HepG2 (cell line): ENCODE measurements around the gene NAPB. TPM values are rescaled to one million over a fixed set of nuclear protein-coding genes. Genes with fewer than 3 reads are reported as not detected.

Source experiments
- ATAC-seq: fragments of 200-7000 bp; cut with Tn5 transposase; 3 replicates; pipeline ENCODE4 v1.9.1; 2020; ENCODE audit warnings: mild to moderate bottlenecking, moderate library complexity
- BruUV-seq: library from RNA; stranded (reverse); fragments of 400-500 nt; replicated peaks from 2 replicates; lab custom pipeline; 2021; lab: Mats Ljungman, UMichigan
- CTCF ChIA-PET: fragments of 300-600 bp; formaldehyde crosslinking; extraction: SDS; loops from one replicate; lab custom pipeline; 2021; ENCODE audit warnings: low total read pairs, inconsistent platforms, low intra/inter-chr PET ratio; lab: Yijun Ruan, JAX
- POLR2A ChIA-PET: fragments of 350-600 bp; sonication (Branson Sonifier 250); formaldehyde crosslinking; loops from one replicate; lab custom pipeline; 2020; ENCODE audit warnings: antibody characterized with exemption, inconsistent platforms; lab: Yijun Ruan, JAX
- DNase-seq: peaks from one replicate; pipeline ENCODE4 v3.0.0-alpha.2; 2015; ENCODE audit warnings: low spot score
- FAIRE-seq: peaks from 3 replicates; lab custom pipeline; 2011; peaks lifted over from hg19 to GRCh38; lab: Jason Lieb, UNC
- H2AFZ ChIP-seq: one replicate; pipeline ENCODE4 v1.6.1; 2011; ENCODE audit warnings: low read length, inconsistent platforms
- H3K27ac ChIP-seq: fragments of 300-600 bp; 3 replicates; pipeline ENCODE4 v1.8.0; 2011; ENCODE audit warnings: mixed run types, mild to moderate bottlenecking, mixed read lengths, low read length, inconsistent platforms; ENCODE audit not compliant: insufficient read depth; ENCODE audit errors: extremely low read length
- H3K27me3 ChIP-seq, 2 experiments: fragments of 200-600 bp in 1 of 2; 2 replicates in 1 of 2; 3 replicates in 1 of 2; pipeline versions ENCODE4 v1.6.0 to v1.8.0; 2011; ENCODE audit warnings: low read length in 2 of 2, mild to moderate bottlenecking in 2 of 2, moderate library complexity in 2 of 2, inconsistent platforms in 1 of 2; ENCODE audit not compliant: insufficient read depth in 2 of 2, control insufficient read depth in 1 of 2
- H3K36me3 ChIP-seq, 2 experiments: fragments of 200-600 bp in 1 of 2; replicated peaks in 1 of 2; 2 replicates in 1 of 2; 3 replicates in 1 of 2; pipeline versions ENCODE4 v1.5.1 to v1.8.0; 2011; ENCODE audit warnings: low read length in 2 of 2, inconsistent platforms in 1 of 2; ENCODE audit not compliant: insufficient read depth in 2 of 2, control insufficient read depth in 1 of 2
- H3K4me1 ChIP-seq: 2 replicates; pipeline ENCODE4 v1.5.1; 2012; ENCODE audit warnings: low read length, inconsistent platforms; ENCODE audit not compliant: insufficient read depth
- H3K4me2 ChIP-seq: 2 replicates; pipeline ENCODE4 v1.6.0; 2011; ENCODE audit warnings: low read depth, low read length, inconsistent platforms
- H3K4me3 ChIP-seq, 3 experiments: fragments of 200-600 bp in 1 of 3; sonication (generic), shearing (Covaris generic) in 1 of 3; replicated peaks in 1 of 3; 2 replicates each; pipeline ENCODE4 v1.5.1; 2011 to 2016; ENCODE audit warnings: low read length in 3 of 3, inconsistent platforms in 2 of 3, low read depth in 2 of 3, mild to moderate bottlenecking in 2 of 3, control low read depth in 1 of 3, mixed read lengths in 1 of 3; ENCODE audit not compliant: insufficient read depth in 1 of 3
- H3K79me2 ChIP-seq: one replicate; pipeline ENCODE4 v1.6.1; 2011; ENCODE audit warnings: low read length, inconsistent platforms; ENCODE audit not compliant: insufficient read depth
- H3K9ac ChIP-seq: 2 replicates; pipeline ENCODE4 v1.6.0; 2011; ENCODE audit warnings: mild to moderate bottlenecking, low read depth, low read length, inconsistent platforms; ENCODE audit not compliant: insufficient read depth
- H3K9me3 ChIP-seq: 2 replicates; pipeline ENCODE4 v1.5.1; 2012; ENCODE audit warnings: mild to moderate bottlenecking, low read length
- H4K20me1 ChIP-seq: 2 replicates; pipeline ENCODE4 v1.6.0; 2011; ENCODE audit warnings: inconsistent platforms, mild to moderate bottlenecking, low read length, moderate library complexity; ENCODE audit not compliant: insufficient read depth
- HMGXB3 ChIP-seq: sonication (generic); formaldehyde crosslinking; IDR thresholded peaks from 2 replicates; pipeline ENCODE4 v1.4.0; 2020; ENCODE audit warnings: missing genetic modification reagents, borderline replicate concordance
- ZBTB26 ChIP-seq: IDR thresholded peaks from 2 replicates; pipeline ENCODE4 v1.6.1; 2016; ENCODE audit warnings: missing compliant biosample characterization, missing genetic modification reagents, borderline replicate concordance
- ZC3H13 ChIP-seq: sonication (generic); formaldehyde crosslinking; IDR thresholded peaks from 2 replicates; pipeline ENCODE4 v1.8.1; 2023; ENCODE audit warnings: mild to moderate bottlenecking, missing genetic modification reagents, moderate library complexity
- ZNF468 ChIP-seq: sonication (generic); formaldehyde crosslinking; IDR thresholded peaks from 2 replicates; pipeline ENCODE4 v1.8.0; 2022; ENCODE audit warnings: mild to moderate bottlenecking, moderate library complexity, missing genetic modification reagents
- ZNF597 ChIP-seq: sonication (generic); formaldehyde crosslinking; IDR thresholded peaks from 2 replicates; pipeline ENCODE4 v1.5.0; 2020; ENCODE audit warnings: missing genetic modification reagents
- WGBS: methylation state at CpG from one replicate; pipeline ENCODE4 v1.1.6; 2017; ENCODE audit warnings: low lambda C conversion rate; 5-methylcytosine and 5-hydroxymethylcytosine counted together
- in situ Hi-C: cut with HindIII; loops from 2 replicates; pipeline ENCODE4 v1.10.0; 2017; ENCODE audit warnings: low pct_unique_long_range_greater_than_20kb; ENCODE audit not compliant: extremely low pct_ligation_motif_present
- intact Hi-C: fragments of 100-400 bp; cut with micrococcal nuclease; formaldehyde crosslinking; loops from one replicate; pipeline ENCODE4 v1.10.0; 2022; ENCODE audit not compliant: unreplicated experiment
- polyA plus RNA-seq, 8 experiments: library from polyadenylated mRNA; depleted of rRNA in 3 of 8; stranded (reverse) in 7 of 8; unstranded in 1 of 8; fragments of >200 nt; fragmentation: Illumina TruSeq in 4 of 8; extraction: Trizol in 4 of 8; gene quantifications; 2 replicates each; pipeline versions ENCODE4 v1.2.1 to v1.2.3, GENCODE V29; 2011 to 2016; ENCODE audit warnings: low read depth in 4 of 8, missing spikeins in 1 of 8, mixed read lengths in 1 of 8; ENCODE audit not compliant: insufficient read depth in 1 of 8
- total RNA-seq, 5 experiments: library from RNA; depleted of rRNA; stranded (reverse); fragments of >200 nt; fragmentation: Illumina TruSeq; extraction: Trizol; gene quantifications; 2 replicates each; pipeline ENCODE4 v1.2.3, GENCODE V29; 2016; ENCODE audit warnings: low read depth in 1 of 5

Gene NAPB
- total and polyA plus RNA-seq, 2 of the 13 experiments (the other 11 are each of a cell fraction or from before 2014, with no cell fraction given) = 15.2 to 16.1 TPM

- no peak for TF ChIP-seq HMGXB3
- no peak for TF ChIP-seq ZNF597 (CRISPR knock-in tag)
Measured at GRCh38 chr20:23391707-23392310, 29.5 kb downstream of the NAPB start (continued).

GRCh38 chr20:23390091-23390774 lies 31.1 kb downstream of the NAPB start:
- in situ Hi-C loops = no loop called here
- intact Hi-C loops = no loop called here

More at GRCh38 chr20:23390091-23390774, 31.1 kb downstream of the NAPB start:
- no peak overlapping the region for H3K4me3 ChIP-seq
- H3K4me1 ChIP-seq = peaks cover 26% of the 10 kb centered on the region
- POLR2A ChIA-PET = interaction anchor here (1.8 kb wide), 1 partner anchor 40 kb away, joined by 5 read pairs; the partner anchor contains the start of gene NXT1
- CTCF ChIA-PET = no interaction called here
- no peak for ATAC-seq
- H3K27me3 ChIP-seq = no peaks in the 10 kb centered on the region
- no peak overlapping the region for H3K27ac ChIP-seq
- H3K9ac ChIP-seq = no peak overlapping the region
- no peak overlapping the region for H3K4me2 ChIP-seq
- TF ChIP-seq ZNF468 (CRISPR knock-in tag) (no peak), ZC3H13 (CRISPR knock-in tag) (no peak), ZBTB26 (CRISPR knock-in tag) (no peak)
- no peak for DNase-seq
- H2AFZ ChIP-seq = no peak overlapping the region
- no peaks in the 10 kb centered on the region for H4K20me1 ChIP-seq
- H3K9me3 ChIP-seq = no peaks in the 10 kb centered on the region
- H3K36me3 ChIP-seq = peaks cover 34 to 72% of the 10 kb centered on the region in 2 experiments
- H3K79me2 ChIP-seq = peaks cover 16% of the 10 kb centered on the region
- 95% methylated on average over 1 of the region's 1 CpG for WGBS
- BruUV-seq = no TSS peak
- FAIRE-seq = no peak
